GM23338 (cell line): Measurements from ENCODE around the gene TMEM214. TPM values are rescaled to one million over a fixed set of nuclear protein-coding genes. Genes with fewer than 3 reads are reported as not detected.

ENCODE experiments used
- ATAC-seq: fragments of 200-7000 bp; cut with Tn5 transposase; 3 replicates; pipeline ENCODE4 v1.9.1; 2020
- DNase-seq: peaks from one replicate; pipeline ENCODE4 v3.0.0-alpha.2; 2015; ENCODE audit warnings: low spot score
- H2AFZ ChIP-seq: fragments of 200-600 bp; sonication (generic); 2 replicates; pipeline ENCODE4 v1.8.0; 2016; ENCODE audit warnings: antibody characterized with exemption, mild to moderate bottlenecking, moderate library complexity
- H3F3A ChIP-seq: fragments of 200-600 bp; sonication (generic); replicated peaks from 2 replicates; pipeline ENCODE4 v1.8.0; 2017; ENCODE audit warnings: antibody characterized with exemption, mixed run types, low read depth
- H3K27ac ChIP-seq: fragments of 200-600 bp; sonication (generic); 2 replicates; pipeline ENCODE4 v1.6.1; 2016; ENCODE audit warnings: low read depth
- H3K27me3 ChIP-seq: fragments of 200-600 bp; sonication (generic); 2 replicates; pipeline ENCODE4 v1.8.0; 2016; ENCODE audit warnings: mild to moderate bottlenecking, mixed run types, moderate library complexity; ENCODE audit not compliant: insufficient read depth
- H3K36me3 ChIP-seq: fragments of 200-600 bp; sonication (generic); 2 replicates; pipeline ENCODE4 v1.8.0; 2016; ENCODE audit warnings: mild to moderate bottlenecking; ENCODE audit not compliant: insufficient read depth
- H3K4me1 ChIP-seq: fragments of 200-600 bp; sonication (generic); 2 replicates; pipeline ENCODE4 v1.8.0; 2016; ENCODE audit warnings: mild to moderate bottlenecking, moderate library complexity; ENCODE audit not compliant: insufficient read depth
- H3K4me2 ChIP-seq: fragments of 200-600 bp; sonication (generic); 2 replicates; pipeline ENCODE4 v1.7.1; 2017; ENCODE audit warnings: mixed run types
- H3K4me3 ChIP-seq: fragments of 200-600 bp; sonication (generic); 2 replicates; pipeline ENCODE4 v1.6.1; 2016; ENCODE audit warnings: mixed run types
- H3K79me2 ChIP-seq: fragments of 200-600 bp; sonication (generic); replicated peaks from 2 replicates; pipeline ENCODE4 v1.8.0; 2017; ENCODE audit warnings: mild to moderate bottlenecking; ENCODE audit not compliant: insufficient read depth
- H3K9me2 ChIP-seq: fragments of 200-600 bp; sonication (generic); 2 replicates; pipeline ENCODE4 v1.8.0; 2017; ENCODE audit not compliant: insufficient read depth
- H4K20me1 ChIP-seq: fragments of 200-600 bp; sonication (generic); replicated peaks from 2 replicates; pipeline ENCODE4 v1.8.0; 2017; ENCODE audit warnings: mild to moderate bottlenecking; ENCODE audit not compliant: insufficient read depth
- H3K27ac Mint-ChIP-seq: 2 replicates; pipeline ENCODE4 v1.8.0; 2020; ENCODE audit warnings: inconsistent platforms, mild to moderate bottlenecking, moderate library complexity, mixed read lengths
- H3K27me3 Mint-ChIP-seq: 3 replicates; pipeline ENCODE4 v1.8.0; 2022; ENCODE audit warnings: low read depth, mild to moderate bottlenecking, moderate library complexity, mixed read lengths, inconsistent platforms; ENCODE audit not compliant: insufficient read depth, poor library complexity
- H3K36me3 Mint-ChIP-seq: 3 replicates; pipeline ENCODE4 v1.8.0; 2021; ENCODE audit warnings: low read depth, mild to moderate bottlenecking, inconsistent platforms, moderate library complexity, mixed read lengths
- H3K4me1 Mint-ChIP-seq: 3 replicates; pipeline ENCODE4 v1.8.0; 2020; ENCODE audit warnings: mild to moderate bottlenecking, inconsistent platforms, mixed read lengths
- H3K4me3 Mint-ChIP-seq: 3 replicates; pipeline ENCODE4 v1.8.0; 2021; ENCODE audit warnings: moderate library complexity, mild to moderate bottlenecking, inconsistent platforms, mixed read lengths
- H3K9me3 Mint-ChIP-seq: 3 replicates; pipeline ENCODE4 v1.8.0; 2020; ENCODE audit warnings: moderate library complexity, mild to moderate bottlenecking, inconsistent platforms, mixed read lengths
- NANOG ChIP-seq: IDR thresholded peaks from 2 replicates; pipeline ENCODE4 v1.6.1; 2016; ENCODE audit warnings: antibody characterized with exemption, borderline replicate concordance
- polyA plus RNA-seq: library from polyadenylated mRNA; unstranded; fragments of >200 nt; fragmentation: Nextera tagmentation; extraction: Ambion mirVana; gene quantifications from 2 replicates; pipeline ENCODE4 v1.2.1, GENCODE V29; 2016
- total RNA-seq: library from RNA; depleted of rRNA; stranded (reverse); fragments of >200 nt; shearing (Covaris generic); gene quantifications from 2 replicates; pipeline ENCODE4 v1.2.3, GENCODE V29; 2014
- TF ChIP-seq, protein P1 (sequence below): fragments of 250-450 bp; sonication (Bioruptor Pico); IDR thresholded peaks from 2 replicates; pipeline ENCODE4 v1.5.0; 2020; ENCODE audit warnings: mild to moderate bottlenecking, moderate library complexity
- TF ChIP-seq, protein P2 (sequence below): IDR thresholded peaks from one replicate; pipeline ENCODE4 v1.6.1; 2018; ENCODE audit warnings: antibody characterized with exemption; ENCODE audit not compliant: unreplicated experiment
- TF ChIP-seq, protein P3 (sequence below): IDR thresholded peaks from 2 replicates; pipeline ENCODE4 v1.6.1; 2016; ENCODE audit warnings: antibody characterized with exemption

Gene TMEM214
- total and polyA plus RNA-seq, 2 experiments from 2014 or later, result 18.4 to 36.5 TPM

DNA sequence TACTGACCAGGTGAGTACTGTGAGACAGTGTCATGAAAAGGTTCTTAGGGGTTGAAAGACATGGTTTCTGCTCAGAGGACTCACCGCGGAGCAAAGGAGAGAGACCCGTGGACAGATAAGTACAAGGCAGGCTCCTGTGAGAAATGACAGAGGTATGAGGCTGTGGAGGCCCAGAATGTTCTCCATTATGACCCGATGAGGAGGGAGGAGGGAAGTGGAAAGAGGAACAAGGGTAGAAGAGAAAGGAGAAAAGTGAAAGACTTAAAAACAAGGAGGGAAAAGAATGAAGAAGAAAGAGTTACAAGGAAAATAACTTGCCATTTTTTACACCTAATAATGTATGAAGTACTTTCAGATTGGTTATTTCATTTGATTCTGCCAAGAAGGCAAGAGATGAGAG, 32.5 kb upstream of the TMEM214 start (continued):
- TF ChIP-seq, protein P1, sequence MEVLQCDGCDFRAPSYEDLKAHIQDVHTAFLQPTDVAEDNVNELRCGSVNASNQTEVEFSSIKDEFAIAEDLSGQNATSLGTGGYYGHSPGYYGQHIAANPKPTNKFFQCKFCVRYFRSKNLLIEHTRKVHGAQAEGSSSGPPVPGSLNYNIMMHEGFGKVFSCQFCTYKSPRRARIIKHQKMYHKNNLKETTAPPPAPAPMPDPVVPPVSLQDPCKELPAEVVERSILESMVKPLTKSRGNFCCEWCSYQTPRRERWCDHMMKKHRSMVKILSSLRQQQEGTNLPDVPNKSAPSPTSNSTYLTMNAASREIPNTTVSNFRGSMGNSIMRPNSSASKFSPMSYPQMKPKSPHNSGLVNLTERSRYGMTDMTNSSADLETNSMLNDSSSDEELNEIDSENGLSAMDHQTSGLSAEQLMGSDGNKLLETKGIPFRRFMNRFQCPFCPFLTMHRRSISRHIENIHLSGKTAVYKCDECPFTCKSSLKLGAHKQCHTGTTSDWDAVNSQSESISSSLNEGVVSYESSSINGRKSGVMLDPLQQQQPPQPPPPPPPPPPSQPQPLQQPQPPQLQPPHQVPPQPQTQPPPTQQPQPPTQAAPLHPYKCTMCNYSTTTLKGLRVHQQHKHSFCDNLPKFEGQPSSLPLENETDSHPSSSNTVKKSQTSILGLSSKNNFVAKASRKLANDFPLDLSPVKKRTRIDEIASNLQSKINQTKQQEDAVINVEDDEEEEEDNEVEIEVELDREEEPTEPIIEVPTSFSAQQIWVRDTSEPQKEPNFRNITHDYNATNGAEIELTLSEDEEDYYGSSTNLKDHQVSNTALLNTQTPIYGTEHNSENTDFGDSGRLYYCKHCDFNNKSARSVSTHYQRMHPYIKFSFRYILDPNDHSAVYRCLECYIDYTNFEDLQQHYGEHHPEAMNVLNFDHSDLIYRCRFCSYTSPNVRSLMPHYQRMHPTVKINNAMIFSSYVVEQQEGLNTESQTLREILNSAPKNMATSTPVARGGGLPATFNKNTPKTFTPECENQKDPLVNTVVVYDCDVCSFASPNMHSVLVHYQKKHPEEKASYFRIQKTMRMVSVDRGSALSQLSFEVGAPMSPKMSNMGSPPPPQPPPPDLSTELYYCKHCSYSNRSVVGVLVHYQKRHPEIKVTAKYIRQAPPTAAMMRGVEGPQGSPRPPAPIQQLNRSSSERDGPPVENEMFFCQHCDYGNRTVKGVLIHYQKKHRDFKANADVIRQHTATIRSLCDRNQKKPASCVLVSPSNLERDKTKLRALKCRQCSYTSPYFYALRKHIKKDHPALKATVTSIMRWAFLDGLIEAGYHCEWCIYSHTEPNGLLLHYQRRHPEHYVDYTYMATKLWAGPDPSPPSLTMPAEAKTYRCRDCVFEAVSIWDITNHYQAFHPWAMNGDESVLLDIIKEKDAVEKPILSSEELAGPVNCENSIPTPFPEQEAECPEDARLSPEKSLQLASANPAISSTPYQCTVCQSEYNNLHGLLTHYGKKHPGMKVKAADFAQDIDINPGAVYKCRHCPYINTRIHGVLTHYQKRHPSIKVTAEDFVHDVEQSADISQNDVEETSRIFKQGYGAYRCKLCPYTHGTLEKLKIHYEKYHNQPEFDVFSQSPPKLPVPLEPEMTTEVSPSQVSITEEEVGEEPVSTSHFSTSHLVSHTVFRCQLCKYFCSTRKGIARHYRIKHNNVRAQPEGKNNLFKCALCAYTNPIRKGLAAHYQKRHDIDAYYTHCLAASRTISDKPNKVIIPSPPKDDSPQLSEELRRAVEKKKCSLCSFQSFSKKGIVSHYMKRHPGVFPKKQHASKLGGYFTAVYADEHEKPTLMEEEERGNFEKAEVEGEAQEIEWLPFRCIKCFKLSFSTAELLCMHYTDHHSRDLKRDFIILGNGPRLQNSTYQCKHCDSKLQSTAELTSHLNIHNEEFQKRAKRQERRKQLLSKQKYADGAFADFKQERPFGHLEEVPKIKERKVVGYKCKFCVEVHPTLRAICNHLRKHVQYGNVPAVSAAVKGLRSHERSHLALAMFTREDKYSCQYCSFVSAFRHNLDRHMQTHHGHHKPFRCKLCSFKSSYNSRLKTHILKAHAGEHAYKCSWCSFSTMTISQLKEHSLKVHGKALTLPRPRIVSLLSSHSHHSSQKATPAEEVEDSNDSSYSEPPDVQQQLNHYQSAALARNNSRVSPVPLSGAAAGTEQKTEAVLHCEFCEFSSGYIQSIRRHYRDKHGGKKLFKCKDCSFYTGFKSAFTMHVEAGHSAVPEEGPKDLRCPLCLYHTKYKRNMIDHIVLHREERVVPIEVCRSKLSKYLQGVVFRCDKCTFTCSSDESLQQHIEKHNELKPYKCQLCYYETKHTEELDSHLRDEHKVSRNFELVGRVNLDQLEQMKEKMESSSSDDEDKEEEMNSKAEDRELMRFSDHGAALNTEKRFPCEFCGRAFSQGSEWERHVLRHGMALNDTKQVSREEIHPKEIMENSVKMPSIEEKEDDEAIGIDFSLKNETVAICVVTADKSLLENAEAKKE (CRISPR knock-in tag), result no peak

DNA sequence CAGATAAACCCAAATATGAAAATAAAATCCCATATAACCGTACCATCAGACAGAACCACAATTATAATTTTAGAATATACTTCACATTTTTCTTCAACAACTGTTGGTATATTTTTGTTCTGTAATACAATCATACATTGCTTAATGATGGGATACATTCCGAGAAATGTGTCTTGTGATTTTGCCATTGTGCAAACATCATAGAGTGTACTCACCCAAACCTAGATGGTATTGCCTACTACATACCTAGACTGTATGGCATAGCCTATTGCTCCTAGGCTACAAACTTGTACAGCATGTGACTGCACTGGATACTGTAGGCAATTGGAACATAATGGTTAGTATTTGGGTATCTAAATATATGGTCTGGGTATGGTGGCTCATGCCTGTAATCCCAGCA, 31.8 kb upstream of the TMEM214 start:
- no peaks in the 10 kb centered on the region for H3K36me3 Mint-ChIP-seq
- Histone ChIP-seq H3K4me1 (no peaks in the 10 kb centered on the region), H4K20me1 (0 out of 2 replicates have a peak, but pooled peaks cover 3% of the 10 kb centered on the region), H3K4me2 (no peak overlapping the region), H3K79me2 (no peaks in the 10 kb centered on the region), H3F3A (no peaks in the 10 kb centered on the region), H3K9me2 (no peaks in the 10 kb centered on the region), H3K36me3 (no peaks in the 10 kb centered on the region), H3K27ac (no peak overlapping the region), H3K4me3 (no peak overlapping the region), H2AFZ (no peak overlapping the region), H3K27me3 (no peaks in the 10 kb centered on the region)
- peaks cover 4% of the 10 kb centered on the region; the same call in 2 of the 3 replicates for H3K4me1 Mint-ChIP-seq
- H3K4me3 Mint-ChIP-seq, result no peak overlapping the region
- H3K9me3 Mint-ChIP-seq, result no peaks in the 10 kb centered on the region
- ATAC-seq (no peak), DNase-seq (no peak)
- H3K27ac Mint-ChIP-seq, result no peak overlapping the region
- no peaks in the 10 kb centered on the region for H3K27me3 Mint-ChIP-seq
- TF ChIP-seq, protein P1 (CRISPR knock-in tag), result no peak
- TF ChIP-seq, protein P2, sequence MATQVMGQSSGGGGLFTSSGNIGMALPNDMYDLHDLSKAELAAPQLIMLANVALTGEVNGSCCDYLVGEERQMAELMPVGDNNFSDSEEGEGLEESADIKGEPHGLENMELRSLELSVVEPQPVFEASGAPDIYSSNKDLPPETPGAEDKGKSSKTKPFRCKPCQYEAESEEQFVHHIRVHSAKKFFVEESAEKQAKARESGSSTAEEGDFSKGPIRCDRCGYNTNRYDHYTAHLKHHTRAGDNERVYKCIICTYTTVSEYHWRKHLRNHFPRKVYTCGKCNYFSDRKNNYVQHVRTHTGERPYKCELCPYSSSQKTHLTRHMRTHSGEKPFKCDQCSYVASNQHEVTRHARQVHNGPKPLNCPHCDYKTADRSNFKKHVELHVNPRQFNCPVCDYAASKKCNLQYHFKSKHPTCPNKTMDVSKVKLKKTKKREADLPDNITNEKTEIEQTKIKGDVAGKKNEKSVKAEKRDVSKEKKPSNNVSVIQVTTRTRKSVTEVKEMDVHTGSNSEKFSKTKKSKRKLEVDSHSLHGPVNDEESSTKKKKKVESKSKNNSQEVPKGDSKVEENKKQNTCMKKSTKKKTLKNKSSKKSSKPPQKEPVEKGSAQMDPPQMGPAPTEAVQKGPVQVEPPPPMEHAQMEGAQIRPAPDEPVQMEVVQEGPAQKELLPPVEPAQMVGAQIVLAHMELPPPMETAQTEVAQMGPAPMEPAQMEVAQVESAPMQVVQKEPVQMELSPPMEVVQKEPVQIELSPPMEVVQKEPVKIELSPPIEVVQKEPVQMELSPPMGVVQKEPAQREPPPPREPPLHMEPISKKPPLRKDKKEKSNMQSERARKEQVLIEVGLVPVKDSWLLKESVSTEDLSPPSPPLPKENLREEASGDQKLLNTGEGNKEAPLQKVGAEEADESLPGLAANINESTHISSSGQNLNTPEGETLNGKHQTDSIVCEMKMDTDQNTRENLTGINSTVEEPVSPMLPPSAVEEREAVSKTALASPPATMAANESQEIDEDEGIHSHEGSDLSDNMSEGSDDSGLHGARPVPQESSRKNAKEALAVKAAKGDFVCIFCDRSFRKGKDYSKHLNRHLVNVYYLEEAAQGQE, result no peak
- TF ChIP-seq, protein P3, sequence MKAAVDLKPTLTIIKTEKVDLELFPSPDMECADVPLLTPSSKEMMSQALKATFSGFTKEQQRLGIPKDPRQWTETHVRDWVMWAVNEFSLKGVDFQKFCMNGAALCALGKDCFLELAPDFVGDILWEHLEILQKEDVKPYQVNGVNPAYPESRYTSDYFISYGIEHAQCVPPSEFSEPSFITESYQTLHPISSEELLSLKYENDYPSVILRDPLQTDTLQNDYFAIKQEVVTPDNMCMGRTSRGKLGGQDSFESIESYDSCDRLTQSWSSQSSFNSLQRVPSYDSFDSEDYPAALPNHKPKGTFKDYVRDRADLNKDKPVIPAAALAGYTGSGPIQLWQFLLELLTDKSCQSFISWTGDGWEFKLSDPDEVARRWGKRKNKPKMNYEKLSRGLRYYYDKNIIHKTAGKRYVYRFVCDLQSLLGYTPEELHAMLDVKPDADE, result no peak
- TF ChIP-seq NANOG, result no peak
